PC-3 (cell line): ENCODE measurements around the gene TMEM40. TPM values are rescaled to one million over a fixed set of nuclear protein-coding genes. Genes with fewer than 3 reads are reported as not detected.

Experiments
- ATAC-seq: fragments of 200-7000 bp; cut with Tn5 transposase; 2 replicates; pipeline ENCODE4 v1.9.1; 2020; ENCODE audit warnings: mild to moderate bottlenecking, moderate library complexity
- BruUV-seq: library from RNA; stranded (reverse); fragments of 400-500 nt; replicated peaks from 2 replicates; lab custom pipeline; 2021; lab: Mats Ljungman, UMichigan
- CTCF ChIA-PET: fragments of 300-600 bp; sonication (Branson Sonifier 250); formaldehyde crosslinking; loops from one replicate; lab custom pipeline; 2022; ENCODE audit warnings: antibody characterized with exemption; lab: Charles Lee
- POLR2A ChIA-PET: fragments of 300-600 bp; sonication (Branson Sonifier 250); formaldehyde crosslinking; loops from one replicate; lab custom pipeline; 2022; ENCODE audit warnings: antibody characterized with exemption; ENCODE audit not compliant: unreplicated experiment; lab: Charles Lee
- DNase-seq: peaks from one replicate; pipeline ENCODE4 v3.0.0-alpha.2; 2015
- H2AFZ ChIP-seq: fragments of 300-600 bp; sonication (generic); 2 replicates; pipeline ENCODE4 v1.6.0; 2016; ENCODE audit warnings: antibody characterized with exemption, low read length
- H3F3A ChIP-seq: fragments of 300-600 bp; sonication (generic); one replicate; pipeline ENCODE4 v1.6.0; 2017; ENCODE audit warnings: antibody characterized with exemption, low read length, control low read depth, mild to moderate bottlenecking; ENCODE audit not compliant: unreplicated experiment
- H3K27ac ChIP-seq: fragments of 300-600 bp; sonication (generic); 2 replicates; pipeline ENCODE4 v1.5.1; 2016; ENCODE audit warnings: mild to moderate bottlenecking, low read length
- H3K27me3 ChIP-seq: fragments of 300-600 bp; sonication (generic); 2 replicates; pipeline ENCODE4 v1.6.1; 2016; ENCODE audit warnings: low read length, mixed read lengths
- H3K36me3 ChIP-seq: fragments of 300-600 bp; sonication (generic); 2 replicates; pipeline ENCODE4 v1.6.1; 2016; ENCODE audit warnings: low read depth, mixed run types, low read length, mixed read lengths
- H3K4me1 ChIP-seq: fragments of 300-600 bp; sonication (generic); 2 replicates; pipeline ENCODE4 v1.5.1; 2016; ENCODE audit warnings: low read length; ENCODE audit not compliant: insufficient read depth
- H3K4me2 ChIP-seq: fragments of 300-600 bp; sonication (generic); 2 replicates; pipeline ENCODE4 v1.6.0; 2016; ENCODE audit warnings: low read length
- H3K4me3 ChIP-seq: fragments of 300-600 bp; sonication (generic); 2 replicates; pipeline ENCODE4 v1.5.1; 2016; ENCODE audit warnings: mild to moderate bottlenecking, low read length, mixed read lengths
- H3K79me2 ChIP-seq: fragments of 300-600 bp; sonication (generic); 2 replicates; pipeline ENCODE4 v1.6.1; 2017; ENCODE audit warnings: low read length, mixed read lengths
- H3K9ac ChIP-seq: fragments of 300-600 bp; sonication (generic); 2 replicates; pipeline ENCODE4 v1.6.0; 2016; ENCODE audit warnings: mild to moderate bottlenecking, low read length
- H3K9me2 ChIP-seq: fragments of 300-600 bp; sonication (generic); replicated peaks from 2 replicates; pipeline ENCODE4 v1.6.1; 2016; ENCODE audit warnings: mixed run types, low read length, mixed read lengths
- H3K9me3 ChIP-seq: fragments of 300-600 bp; sonication (generic); 2 replicates; pipeline ENCODE4 v1.6.1; 2016; ENCODE audit warnings: low read length, mixed read lengths
- H4K20me1 ChIP-seq: fragments of 300-600 bp; sonication (generic); 2 replicates; pipeline ENCODE4 v1.6.1; 2016; ENCODE audit warnings: low read length, mixed read lengths
- CTCF ChIP-seq: fragments of 300-600 bp; sonication (generic); conservative IDR thresholded peaks from 2 replicates; pipeline ENCODE4 v1.5.1; 2017; ENCODE audit warnings: antibody characterized with exemption, low read depth, mild to moderate bottlenecking, low read length
- EZH2 ChIP-seq: fragments of 300-600 bp; sonication (generic); IDR thresholded peaks from one replicate; pipeline ENCODE4 v1.6.1; 2017; ENCODE audit warnings: antibody characterized with exemption, mild to moderate bottlenecking, low read length; ENCODE audit not compliant: unreplicated experiment
- EZH2phosphoT487 ChIP-seq: fragments of 300-600 bp; sonication (generic); IDR thresholded peaks from 2 replicates; pipeline ENCODE4 v1.6.1; 2018; ENCODE audit warnings: mild to moderate bottlenecking, antibody characterized with exemption, low read length, borderline replicate concordance
- intact Hi-C: fragments of 100-400 bp; cut with micrococcal nuclease; formaldehyde crosslinking; loops from 2 replicates; pipeline ENCODE4 v1.9.0; 2023
- total RNA-seq: library from RNA; depleted of rRNA; stranded (reverse); fragments of >200 nt; gene quantifications from 2 replicates; pipeline ENCODE4 v1.2.3, GENCODE V29; 2014; rRNA removed

Gene TMEM40
- total RNA-seq, 1 experiment from 2014 or later, result 10.4 TPM

DNA sequence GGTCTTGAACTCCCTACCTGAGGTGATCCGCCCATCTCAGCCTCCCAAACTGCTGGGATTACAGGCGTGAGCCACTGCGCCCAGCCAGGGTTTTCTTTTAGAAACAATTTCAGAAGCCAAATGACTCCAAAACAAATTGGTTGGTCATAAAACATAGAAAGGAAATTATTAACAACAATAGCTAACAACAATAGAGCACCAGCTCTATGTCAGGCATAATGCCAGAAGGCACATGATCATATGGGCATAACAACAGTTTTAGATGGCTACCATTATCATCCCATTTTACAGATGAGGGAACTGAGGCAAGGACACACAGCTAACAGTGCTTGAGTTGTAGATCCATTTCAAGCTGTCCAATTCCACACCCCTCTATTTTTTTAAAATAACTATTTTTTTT, 73.0 kb downstream of the TMEM40 start:
- Histone ChIP-seq H2AFZ (no peak overlapping the region), H3K9ac (no peak overlapping the region), H3K4me2 (no peak overlapping the region), H3K36me3 (no peaks in the 10 kb centered on the region), H3K79me2 (no peaks in the 10 kb centered on the region), H3K9me3 (no peaks in the 10 kb centered on the region), H3K4me1 (no peaks in the 10 kb centered on the region), H3F3A (no peaks in the 10 kb centered on the region), H3K27ac (no peak overlapping the region), H4K20me1 (no peaks in the 10 kb centered on the region), H3K9me2 (no peaks in the 10 kb centered on the region), H3K27me3 (no peaks in the 10 kb centered on the region), H3K4me3 (no peak overlapping the region)
- TF ChIP-seq EZH2, result no peak
- TF ChIP-seq EZH2phosphoT487, result no peak
- TF ChIP-seq CTCF, result no peak
- no TSS peak for BruUV-seq
- ChIA-PET POLR2A (no interaction called here), CTCF (no interaction called here)
- no peak for ATAC-seq
- intact Hi-C loops, result no loop called here
- DNase-seq, result no peak

Other genes with a start within 250 kb of the TMEM40 start
- gene MKRN2OS, start 213.8 kb downstream of the TMEM40 start, total RNA-seq, result 6.6 and 7.9 TPM in 2 replicates
- gene MKRN2, start 202.2 kb downstream of the TMEM40 start, total RNA-seq, result 41.6 and 45.8 TPM in 2 replicates
- gene RAF1, start 95.1 kb downstream of the TMEM40 start, total RNA-seq, result 113 and 130 TPM in 2 replicates
- 2.4 and 4.8 TPM in 2 replicates for gene CAND2, start 37.4 kb upstream of the TMEM40 start, total RNA-seq
- 2,037 and 2,663 TPM in 2 replicates for gene RPL32, start 82.3 kb upstream of the TMEM40 start, total RNA-seq